Endothelial cell of coronary artery (primary cell): ENCODE measurements around the gene NDUFB3. TPM values are rescaled to one million over a fixed set of nuclear protein-coding genes. Genes with fewer than 3 reads are reported as not detected.

Experiments used
- total RNA-seq: library from RNA; depleted of rRNA; stranded (reverse); fragments of >200 nt; gene quantifications from 2 replicates; pipeline ENCODE4 v1.2.3, GENCODE V29; 2014

The NDUFB3 gene
- total RNA-seq = 116 and 123 TPM in 2 replicates

DNA sequence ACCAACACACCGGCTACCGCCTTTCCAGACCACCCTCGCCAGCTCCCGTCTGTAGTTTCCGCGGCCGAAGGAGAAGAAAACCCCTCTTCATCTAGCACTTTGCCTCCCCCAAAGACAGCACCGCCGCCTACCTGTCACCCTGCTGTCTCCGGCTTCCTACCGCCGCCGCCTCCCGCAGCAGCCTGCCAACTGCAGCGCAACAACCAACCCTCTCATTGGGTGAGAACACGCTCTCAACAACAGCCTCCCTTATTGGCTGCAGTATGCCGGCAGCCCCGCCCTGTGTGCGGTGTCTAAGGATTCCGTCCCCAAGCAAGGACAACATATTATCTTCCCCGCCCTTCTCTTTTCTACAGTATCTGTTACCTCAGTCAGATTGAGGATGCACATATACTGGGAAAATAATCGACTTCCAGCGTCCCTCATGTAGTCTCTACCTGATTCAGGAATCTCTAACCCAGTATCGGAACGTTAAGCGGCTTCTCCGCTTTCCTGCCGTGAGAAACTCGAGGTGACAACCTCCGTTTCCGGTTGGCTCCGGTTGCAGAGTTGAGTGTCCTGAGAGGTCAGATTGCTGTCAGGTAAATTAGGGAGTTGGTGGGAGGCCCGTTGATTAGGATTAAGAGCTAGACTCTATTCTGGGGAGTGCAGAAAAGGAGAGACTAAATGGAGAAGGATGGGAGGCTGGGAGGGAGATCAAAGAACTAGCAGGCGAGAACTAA, at the start of gene NDUFB3, which contains the start of gene HYCC2:
Gene NDUFB3 (plus strand): TSS at position 523 of the 722 bp plus-strand sequence. CDS start 6,882 bp downstream, outside the sequence.
Gene HYCC2 (minus strand): TSS at position 193 of the 722 bp plus-strand sequence. CDS start 47,662 bp downstream, outside the sequence.

DNA sequence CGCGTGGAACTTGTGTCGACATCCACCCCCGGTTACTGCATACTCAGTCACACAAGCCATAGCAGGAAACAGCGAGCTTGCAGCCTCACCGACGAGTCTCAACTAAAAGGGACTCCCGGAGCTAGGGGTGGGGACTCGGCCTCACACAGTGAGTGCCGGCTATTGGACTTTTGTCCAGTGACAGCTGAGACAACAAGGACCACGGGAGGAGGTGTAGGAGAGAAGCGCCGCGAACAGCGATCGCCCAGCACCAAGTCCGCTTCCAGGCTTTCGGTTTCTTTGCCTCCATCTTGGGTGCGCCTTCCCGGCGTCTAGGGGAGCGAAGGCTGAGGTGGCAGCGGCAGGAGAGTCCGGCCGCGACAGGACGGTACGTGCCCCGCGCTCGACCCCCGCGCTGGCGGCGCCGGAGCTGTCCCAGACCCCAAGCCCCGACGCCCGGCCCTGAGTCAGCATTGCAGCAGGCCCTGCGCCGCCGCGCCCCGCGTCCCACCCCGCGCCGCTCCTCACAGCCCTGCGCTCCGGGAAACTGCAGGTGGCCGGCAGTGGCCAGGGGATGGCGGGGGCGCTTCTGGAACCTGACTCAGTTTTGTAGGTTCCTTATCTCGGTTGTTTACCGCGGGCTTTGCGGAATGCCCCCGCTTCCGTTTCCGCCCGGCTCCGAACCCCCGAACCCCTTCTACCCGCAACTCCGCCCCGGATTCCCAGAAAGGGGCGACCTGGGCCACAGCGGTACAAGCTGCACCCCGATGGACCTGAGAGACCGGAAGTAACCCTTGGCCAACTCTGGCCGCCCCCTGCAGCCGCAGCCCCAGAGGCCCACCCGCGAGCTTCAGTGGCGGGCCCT, 44.5 kb downstream of the NDUFB3 start, which contains the start of gene CFLAR:
Gene CFLAR (plus strand): TSS at position 50 of the 844 bp plus-strand sequence. CDS start 13,702 bp downstream, outside the sequence.

Other genes with a start within 250 kb of the NDUFB3 start
- gene CLK1, start 207.3 kb upstream of the NDUFB3 start, total RNA-seq = 77.5 and 84.1 TPM in 2 replicates
- 32.6 and 36.1 TPM in 2 replicates for gene PPIL3, start 182.9 kb upstream of the NDUFB3 start, total RNA-seq
- 13.7 and 14.3 TPM in 2 replicates for gene NIF3L1, start 182.6 kb upstream of the NDUFB3 start, total RNA-seq
- gene ORC2, start 108.3 kb upstream of the NDUFB3 start, total RNA-seq = 15.4 and 15.7 TPM in 2 replicates
- gene HYCC2, start 330 bp upstream of the NDUFB3 start, total RNA-seq = 10.4 and 13.5 TPM in 2 replicates
- gene CFLAR, start 44.2 kb downstream of the NDUFB3 start, total RNA-seq = 194 and 279 TPM in 2 replicates
- 21.8 and 25.7 TPM in 2 replicates for gene CASP10, start 111.1 kb downstream of the NDUFB3 start, total RNA-seq
- gene CASP8, start 188.5 kb downstream of the NDUFB3 start, total RNA-seq = 9.4 and 15.1 TPM in 2 replicates